Stimulated activated CD8-positive, alpha-beta memory T cell treated with anti-CD3 and anti-CD28 coated beads, Interleukin-15, amount 100 ng/mL, for 48 hours (primary cell): ENCODE measurements around the gene DBF4.
"Not testable (repeated sequence)": the region's sequence is repeated elsewhere in the genome, so short reads cannot be mapped to it uniquely, and the experiment has no call there.

ENCODE experiments used
- DNase-seq, 2 donors: peaks; one replicate each; pipeline ENCODE4 v3.0.0-alpha.2; 2020; ENCODE audit warnings: low read depth in 2 of 2

The DBF4 gene

DNA sequence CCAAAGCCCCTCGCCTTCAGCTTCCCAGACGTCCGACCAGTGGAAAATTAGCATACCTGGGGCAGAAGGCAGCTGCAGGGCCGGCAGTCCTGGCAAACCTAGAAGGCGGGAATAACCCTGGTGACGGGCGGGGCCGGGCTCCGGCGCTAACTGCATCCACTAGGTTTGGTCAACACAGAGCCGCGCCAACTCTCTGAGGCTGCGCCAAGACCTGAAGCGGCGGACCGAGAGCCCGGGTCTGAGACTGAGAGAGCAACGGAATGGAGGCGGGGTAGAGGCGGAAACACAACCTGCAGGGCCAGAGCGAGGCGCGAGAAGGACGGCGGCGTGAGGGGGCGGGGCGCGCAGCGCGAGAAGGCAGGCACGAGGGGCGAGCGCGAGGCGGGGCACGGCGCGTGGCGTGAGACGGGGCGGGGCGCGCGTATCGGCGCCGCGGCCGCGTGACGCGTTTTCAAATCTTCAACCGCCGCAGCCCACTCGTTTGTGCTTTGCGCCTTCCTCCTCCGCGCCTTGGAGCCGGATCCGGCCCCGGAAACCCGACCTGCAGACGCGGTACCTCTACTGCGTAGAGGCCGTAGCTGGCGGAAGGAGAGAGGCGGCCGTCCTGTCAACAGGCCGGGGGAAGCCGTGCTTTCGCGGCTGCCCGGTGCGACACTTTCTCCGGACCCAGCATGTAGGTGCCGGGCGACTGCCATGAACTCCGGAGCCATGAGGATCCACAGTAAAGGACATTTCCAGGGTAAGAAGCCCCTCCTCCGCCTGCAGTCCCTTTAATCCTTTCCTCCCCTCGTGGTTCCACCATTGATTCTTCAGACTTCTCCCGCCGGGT is at the start of gene DBF4, which contains the start of gene SLC25A40:
DBF4 (plus strand) TSS at position 454 of the 829 bp plus-strand sequence; CDS start at position 694, 240 bp downstream.
SLC25A40 (minus strand) TSS at position 321 of the 829 bp plus-strand sequence. CDS start 17,633 bp downstream, outside the sequence.
- DNase-seq = peak; percentile 94 to 96

- DNase-seq = not testable (repeated sequence)
Measured at GRCh38 chr7:87828383-87828782, 47.9 kb upstream of the DBF4 start.

GRCh38 chr7:87831097-87831496 is 45.2 kb upstream of the DBF4 start:
- DNase-seq = no peak

GRCh38 chr7:87833130-87833529 is 43.2 kb upstream of the DBF4 start:
- DNase-seq = no peak

- no peak for DNase-seq
Measured at GRCh38 chr7:87837597-87837996, 38.7 kb upstream of the DBF4 start.

DNA sequence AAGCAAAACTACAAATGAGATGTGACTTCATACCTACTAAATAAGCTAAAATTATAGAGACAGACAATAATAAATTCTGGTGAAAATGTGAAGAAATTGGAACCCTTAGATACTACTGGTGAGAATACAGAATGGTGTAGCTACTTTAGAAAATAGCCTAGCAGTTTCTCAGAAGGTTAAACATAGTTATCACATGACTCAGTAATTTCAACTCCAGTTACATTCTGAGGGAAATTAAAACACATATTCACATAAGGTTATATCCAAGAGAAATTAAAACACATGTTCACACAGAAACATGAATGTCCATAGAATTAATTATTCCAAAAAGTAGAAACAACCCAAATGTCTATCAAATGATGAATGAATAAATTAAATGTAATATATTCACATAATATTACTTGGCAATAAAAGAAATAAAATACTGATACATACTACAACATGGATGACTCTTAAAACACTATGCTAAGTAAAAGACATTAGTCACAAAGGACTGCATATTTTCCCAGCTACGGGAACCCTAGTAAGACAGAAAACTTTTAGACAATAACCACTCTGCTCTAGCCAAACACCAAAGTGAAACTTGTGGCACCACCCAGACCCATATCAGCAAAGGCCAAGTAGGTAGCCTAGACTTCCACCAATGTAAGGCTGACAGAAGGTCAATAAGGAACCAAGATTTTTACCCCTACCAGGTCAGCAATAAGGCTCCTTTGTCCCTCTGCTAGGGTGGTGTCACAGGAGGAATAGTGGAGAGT is 25.3 kb upstream of the DBF4 start:
- no peak for DNase-seq

DNA sequence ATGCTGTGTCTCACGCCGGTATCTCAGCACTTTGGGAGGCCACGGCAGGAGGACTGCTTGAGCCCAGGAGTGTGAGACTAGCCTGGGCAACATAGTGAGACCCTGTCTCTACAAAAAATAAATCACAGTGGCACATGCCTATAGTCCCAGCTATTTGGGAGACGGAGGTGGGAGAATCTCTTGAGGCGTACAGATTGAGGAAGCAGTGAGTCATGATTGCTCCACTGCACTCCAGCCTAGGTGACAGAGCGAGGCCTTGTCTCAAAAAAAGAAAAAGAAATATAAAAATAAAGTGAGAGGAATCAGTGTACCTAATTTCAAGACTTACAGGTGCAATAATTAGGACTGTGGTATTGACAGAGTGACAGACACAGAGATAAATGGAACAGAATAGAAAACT is 24.0 kb upstream of the DBF4 start:
- no peak for DNase-seq

GRCh38 chr7:87853237-87853864 is 22.9 kb upstream of the DBF4 start:
- no peak for DNase-seq

- no peak for DNase-seq
Measured at GRCh38 chr7:87858417-87859100, 17.7 kb upstream of the DBF4 start.

GRCh38 chr7:87866089-87866488 is 10.2 kb upstream of the DBF4 start:
- no peak for DNase-seq

DNA sequence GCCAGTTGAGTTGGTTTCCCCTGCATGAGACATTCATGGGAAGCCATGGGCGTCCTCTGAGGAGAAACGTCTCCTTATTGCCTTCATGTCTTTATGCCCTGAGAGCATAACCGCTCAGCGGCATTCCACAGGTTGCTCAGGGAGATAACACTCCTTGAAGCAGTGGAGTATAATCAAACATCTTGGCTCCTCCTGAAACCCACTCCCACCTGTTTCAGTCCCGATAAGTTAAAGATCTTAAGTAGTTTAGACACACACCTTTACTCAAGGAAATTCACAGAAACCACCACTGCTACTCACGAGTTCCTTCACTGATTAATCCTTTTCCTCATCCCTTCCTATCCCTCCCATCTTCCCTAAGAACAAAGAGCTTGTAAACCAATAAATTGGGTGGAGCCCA is 9.8 kb upstream of the DBF4 start:
- DNase-seq = not testable (repeated sequence)

DNA sequence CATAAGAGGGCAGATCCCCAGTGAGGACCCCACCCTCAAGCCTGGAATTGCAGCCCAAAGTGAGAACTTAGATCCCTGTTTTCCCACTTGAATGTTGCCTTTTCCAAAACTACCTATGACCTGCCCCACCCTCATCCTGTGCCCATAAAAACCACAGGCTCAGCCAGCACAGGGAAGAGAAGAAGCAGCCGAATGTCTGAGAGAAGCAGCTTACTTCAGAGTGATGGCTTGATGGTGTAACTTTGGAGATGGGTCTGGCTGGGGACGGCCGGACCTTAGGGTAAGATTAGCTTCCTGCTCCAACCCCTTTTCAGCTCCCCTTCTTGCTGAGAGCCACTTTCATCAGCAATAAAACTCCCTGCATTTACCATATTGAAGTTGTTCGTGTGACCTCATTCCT is 5.8 kb upstream of the DBF4 start:
- no peak for DNase-seq

DNA sequence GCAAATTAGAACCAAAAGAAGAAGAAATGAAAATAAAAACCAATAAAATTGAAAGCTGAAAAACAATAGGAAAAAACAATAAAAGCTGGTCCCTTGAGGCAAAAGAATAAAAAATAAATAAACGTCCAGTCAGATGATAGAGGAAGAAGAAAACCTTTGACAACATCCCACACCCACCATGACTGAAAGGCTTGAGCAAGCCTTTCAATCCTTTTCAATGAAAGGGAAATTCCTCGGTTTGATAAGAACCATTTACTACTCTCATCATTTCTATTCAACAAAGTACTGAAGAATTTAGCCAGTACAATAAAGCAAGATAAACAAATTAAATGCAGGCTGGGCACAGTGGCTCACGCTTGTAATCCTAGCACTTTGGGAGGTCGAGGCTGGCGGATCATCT is 3.9 kb upstream of the DBF4 start:
- no peak for DNase-seq

DNA sequence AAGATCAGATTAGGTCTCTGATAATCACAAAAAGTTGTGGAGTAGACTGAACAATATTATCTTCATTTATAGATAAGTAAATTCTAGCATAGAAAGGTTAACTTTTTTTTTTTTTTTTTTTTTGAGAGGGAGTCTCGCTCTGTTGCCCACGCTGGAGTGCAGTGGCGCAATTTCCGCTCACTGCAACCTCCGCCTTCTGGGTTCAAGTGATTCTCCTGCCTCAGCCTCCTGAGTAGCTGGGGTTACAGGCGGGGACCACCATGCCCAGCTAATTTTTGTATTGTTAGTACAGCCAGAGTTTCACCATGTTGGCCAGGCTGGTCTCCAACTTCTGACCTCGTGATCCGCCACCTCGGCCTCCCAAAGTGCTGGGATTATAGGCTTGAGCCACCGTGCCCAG is 3.0 kb upstream of the DBF4 start:
- DNase-seq = not testable (repeated sequence)

- no peak for DNase-seq
Measured at GRCh38 chr7:87874066-87874465, 2.2 kb upstream of the DBF4 start.

DNA sequence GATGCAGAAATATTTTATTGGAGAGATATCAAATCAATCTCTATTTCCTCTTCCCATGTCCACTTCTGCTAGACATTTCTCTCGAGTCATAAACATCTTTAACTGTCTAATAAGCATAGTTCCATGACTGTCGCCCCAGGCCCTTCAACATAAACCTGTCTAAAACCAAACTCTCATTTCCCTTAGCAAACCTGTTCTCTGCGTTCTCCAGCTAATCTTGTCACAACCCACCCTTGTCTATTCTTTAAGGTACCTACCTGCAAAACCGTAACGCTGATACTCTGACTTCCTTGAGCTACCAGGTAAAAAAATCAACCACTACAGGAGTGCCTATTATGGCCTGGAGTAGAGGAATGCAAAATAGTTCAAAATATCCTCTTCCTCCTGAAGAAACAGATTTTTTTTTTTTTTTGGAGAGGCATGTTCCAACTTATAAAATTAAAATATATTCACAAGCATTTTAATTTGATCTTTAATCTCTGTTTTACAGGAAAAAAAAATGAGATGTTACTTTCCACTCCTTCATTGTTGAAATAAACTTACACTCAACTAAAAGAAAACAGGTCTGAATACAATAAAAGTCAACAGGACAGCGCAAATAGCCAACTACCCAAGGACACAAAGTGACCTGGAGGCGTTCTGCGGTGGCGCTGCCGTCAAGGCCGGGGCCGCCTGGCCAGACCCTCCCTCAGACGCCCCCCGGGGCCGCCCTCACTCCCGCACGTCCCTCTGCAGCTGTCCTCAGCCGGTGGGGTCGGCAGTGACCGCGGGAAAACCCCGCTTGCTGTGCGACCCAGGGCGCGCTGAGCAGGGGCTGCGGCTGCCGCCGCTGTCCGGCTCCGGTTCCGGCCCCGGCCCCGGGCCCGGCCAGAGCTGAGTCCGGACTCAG is 898 bp upstream of the DBF4 start:
- peak in 1 of 2 donors; percentile 5 for DNase-seq

DNA sequence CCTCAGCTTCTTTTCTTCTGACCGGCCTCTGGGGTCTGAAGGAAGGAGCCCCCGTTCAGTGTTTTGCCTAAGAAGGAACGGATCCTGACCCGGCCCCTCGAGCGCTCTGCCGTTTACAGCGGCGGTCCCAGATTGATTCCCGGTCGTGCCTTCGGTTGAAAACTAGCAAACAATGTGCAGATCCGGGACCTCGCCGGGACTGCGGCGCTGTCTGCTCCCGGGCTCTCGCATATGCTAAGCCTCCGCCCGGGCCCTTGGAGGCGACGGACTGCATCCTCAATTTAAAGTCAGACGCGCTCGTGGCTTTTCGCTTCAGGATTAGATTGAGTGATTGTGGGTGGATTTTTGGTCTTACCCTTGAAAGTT is 559 bp downstream of the DBF4 start:
- peak; percentile 11 to 26 for DNase-seq

- no peak for DNase-seq
Measured at GRCh38 chr7:87877366-87878040, 1.2 kb downstream of the DBF4 start.

GRCh38 chr7:87878208-87878735 is 2.0 kb downstream of the DBF4 start:
- no peak for DNase-seq
